SU-DHL-6 (cell line): ENCODE measurements around the gene CACNG4.

ENCODE experiments used
- H2AFZ ChIP-seq: fragments of 200-600 bp; sonication (generic); 2 replicates; pipeline ENCODE4 v1.6.1; 2014; ENCODE audit warnings: low read depth, mild to moderate bottlenecking, moderate library complexity, mixed read lengths, antibody characterized with exemption, low read length; ENCODE audit not compliant: severe bottlenecking
- H3F3A ChIP-seq: fragments of 200-600 bp; shearing (Covaris generic); 2 replicates; pipeline ENCODE4 v1.6.0; 2016; ENCODE audit warnings: antibody characterized with exemption, mild to moderate bottlenecking; ENCODE audit not compliant: insufficient read depth
- H3K27ac ChIP-seq: fragments of 200-600 bp; sonication (generic); 2 replicates; pipeline ENCODE4 v1.5.1; 2016; ENCODE audit warnings: low read depth, mild to moderate bottlenecking, low read length, moderate library complexity, mixed read lengths
- H3K27me3 ChIP-seq: fragments of 200-600 bp; sonication (generic), shearing (Covaris generic); 2 replicates; pipeline ENCODE4 v1.6.0; 2014; ENCODE audit warnings: mild to moderate bottlenecking, low read length
- H3K36me3 ChIP-seq: fragments of 200-600 bp; sonication (generic); 2 replicates; pipeline ENCODE4 v1.6.1; 2014; ENCODE audit warnings: mild to moderate bottlenecking, low read length, mixed read lengths
- H3K4me2 ChIP-seq: fragments of 300-600, 200-600 bp; shearing (Covaris generic), sonication (generic); 2 replicates; pipeline ENCODE4 v1.6.0; 2014; ENCODE audit warnings: low read length, low read depth, mild to moderate bottlenecking; ENCODE audit not compliant: poor library complexity, severe bottlenecking
- H3K4me3 ChIP-seq: fragments of 200-600 bp; sonication (generic); 2 replicates; pipeline ENCODE4 v1.5.1; 2014; ENCODE audit warnings: antibody characterized with exemption, low read length, mild to moderate bottlenecking, mixed read lengths; ENCODE audit not compliant: insufficient read depth, poor library complexity, severe bottlenecking
- H3K79me2 ChIP-seq: fragments of 200-600 bp; sonication (generic); 2 replicates; pipeline ENCODE4 v1.6.1; 2014; ENCODE audit warnings: mild to moderate bottlenecking, low read length, moderate library complexity; ENCODE audit not compliant: insufficient read depth
- H3K9ac ChIP-seq: fragments of 200-600 bp; sonication (generic); 2 replicates; pipeline ENCODE4 v1.7.0; 2014; ENCODE audit warnings: mild to moderate bottlenecking, low read length
- H3K9me2 ChIP-seq: fragments of 200-600 bp; sonication (generic); replicated peaks from 2 replicates; pipeline ENCODE4 v1.6.1; 2014; ENCODE audit warnings: low read length; ENCODE audit not compliant: insufficient read depth
- H3K9me3 ChIP-seq: fragments of 200-600 bp; sonication (generic); 2 replicates; pipeline ENCODE4 v1.6.1; 2014; ENCODE audit warnings: low read length, mixed read lengths; ENCODE audit not compliant: insufficient read depth
- H4K20me1 ChIP-seq: fragments of 200-600 bp; sonication (generic); 2 replicates; pipeline ENCODE4 v1.6.1; 2014; ENCODE audit warnings: low read depth, mild to moderate bottlenecking, antibody characterized with exemption, low read length, moderate library complexity, mixed read lengths
- EZH2phosphoT487 ChIP-seq: fragments of 200-600 bp; sonication (generic), shearing (Covaris generic); conservative IDR thresholded peaks from 2 replicates; pipeline ENCODE4 v1.6.1; 2018; ENCODE audit warnings: mild to moderate bottlenecking, antibody characterized with exemption, low read length, moderate library complexity, mixed read lengths
- TF ChIP-seq, protein P1 (sequence below): fragments of 200-600 bp; sonication (generic); IDR thresholded peaks from one replicate; pipeline ENCODE4 v1.5.1; 2017; ENCODE audit warnings: antibody characterized with exemption, mild to moderate bottlenecking, low read length, moderate library complexity; ENCODE audit not compliant: insufficient read depth, poor library complexity, severe bottlenecking

CACNG4 gene

DNA sequence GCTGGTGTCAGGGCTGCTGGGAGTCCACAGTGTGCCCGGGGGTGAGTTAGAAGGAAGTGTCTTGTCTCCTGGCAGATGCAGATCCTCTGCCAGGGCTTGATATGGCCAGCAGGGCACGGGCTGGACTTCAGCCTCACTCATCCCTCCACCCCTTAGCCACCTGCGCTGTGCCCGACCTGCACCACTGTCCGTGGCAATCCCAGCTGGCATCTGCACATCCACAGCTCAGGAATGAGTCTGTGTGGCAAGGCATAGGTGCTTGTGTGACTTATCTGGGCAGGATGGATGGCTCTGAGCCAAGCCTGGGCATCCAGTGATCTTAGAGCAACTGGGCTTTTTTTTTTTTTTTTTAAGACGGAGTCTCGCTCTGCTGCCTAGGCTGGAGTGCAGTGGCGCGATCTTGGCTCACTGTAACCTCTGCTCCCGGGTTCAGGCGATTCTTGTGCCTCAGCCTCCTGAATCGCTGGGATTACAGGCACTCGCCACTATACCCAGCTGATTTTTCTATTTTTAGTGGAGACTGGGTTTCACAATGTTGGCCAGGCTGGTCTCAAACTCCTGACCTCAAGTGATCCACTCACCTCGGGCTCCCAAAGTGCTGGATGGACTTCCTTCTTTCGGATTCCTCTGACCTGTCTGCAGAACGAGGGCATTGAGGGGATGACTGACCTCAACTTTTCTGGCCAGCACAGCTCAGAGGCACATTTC is 57.4 kb downstream of the CACNG4 start:
- Histone ChIP-seq H3K36me3 (no peaks in the 10 kb centered on the region), H3K9ac (no peak overlapping the region), H3K4me2 (no peak overlapping the region), H4K20me1 (no peaks in the 10 kb centered on the region), H3K79me2 (no peaks in the 10 kb centered on the region), H2AFZ (no peak overlapping the region), H3F3A (no peaks in the 10 kb centered on the region), H3K9me2 (no peaks in the 10 kb centered on the region), H3K27ac (no peak overlapping the region), H3K27me3 (no peaks in the 10 kb centered on the region), H3K4me3 (no peak overlapping the region), H3K9me3 (no peaks in the 10 kb centered on the region)
- no peak for TF ChIP-seq EZH2phosphoT487
- TF ChIP-seq, protein P1, sequence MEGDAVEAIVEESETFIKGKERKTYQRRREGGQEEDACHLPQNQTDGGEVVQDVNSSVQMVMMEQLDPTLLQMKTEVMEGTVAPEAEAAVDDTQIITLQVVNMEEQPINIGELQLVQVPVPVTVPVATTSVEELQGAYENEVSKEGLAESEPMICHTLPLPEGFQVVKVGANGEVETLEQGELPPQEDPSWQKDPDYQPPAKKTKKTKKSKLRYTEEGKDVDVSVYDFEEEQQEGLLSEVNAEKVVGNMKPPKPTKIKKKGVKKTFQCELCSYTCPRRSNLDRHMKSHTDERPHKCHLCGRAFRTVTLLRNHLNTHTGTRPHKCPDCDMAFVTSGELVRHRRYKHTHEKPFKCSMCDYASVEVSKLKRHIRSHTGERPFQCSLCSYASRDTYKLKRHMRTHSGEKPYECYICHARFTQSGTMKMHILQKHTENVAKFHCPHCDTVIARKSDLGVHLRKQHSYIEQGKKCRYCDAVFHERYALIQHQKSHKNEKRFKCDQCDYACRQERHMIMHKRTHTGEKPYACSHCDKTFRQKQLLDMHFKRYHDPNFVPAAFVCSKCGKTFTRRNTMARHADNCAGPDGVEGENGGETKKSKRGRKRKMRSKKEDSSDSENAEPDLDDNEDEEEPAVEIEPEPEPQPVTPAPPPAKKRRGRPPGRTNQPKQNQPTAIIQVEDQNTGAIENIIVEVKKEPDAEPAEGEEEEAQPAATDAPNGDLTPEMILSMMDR = no peak

DNA sequence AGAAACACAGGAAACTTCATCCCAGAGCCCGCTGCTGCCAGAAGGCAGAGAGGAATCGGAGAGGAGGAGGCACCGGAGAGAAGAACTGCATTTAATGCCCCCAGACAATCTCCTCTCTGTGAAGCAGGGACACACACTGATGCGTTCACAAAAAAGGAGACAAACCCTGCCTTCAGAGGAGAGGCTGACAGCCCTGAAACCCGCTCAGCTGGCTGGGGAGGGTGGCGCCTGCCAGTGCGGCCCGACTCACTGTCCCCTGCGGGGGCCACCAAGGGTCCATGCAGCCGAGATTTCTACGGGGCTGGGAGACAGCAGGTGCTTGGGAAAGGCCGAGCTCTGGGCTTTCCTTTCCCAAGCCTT is 57.9 kb downstream of the CACNG4 start:
- Histone ChIP-seq H3K27ac (no peak overlapping the region), H2AFZ (no peak overlapping the region), H4K20me1 (no peaks in the 10 kb centered on the region), H3K9me3 (no peaks in the 10 kb centered on the region), H3K4me2 (no peak overlapping the region), H3K79me2 (no peaks in the 10 kb centered on the region), H3K4me3 (no peak overlapping the region), H3F3A (no peaks in the 10 kb centered on the region), H3K27me3 (no peaks in the 10 kb centered on the region), H3K9me2 (no peaks in the 10 kb centered on the region), H3K9ac (no peak overlapping the region), H3K36me3 (no peaks in the 10 kb centered on the region)
- TF ChIP-seq, protein P1 = no peak
- TF ChIP-seq EZH2phosphoT487 = no peak

DNA sequence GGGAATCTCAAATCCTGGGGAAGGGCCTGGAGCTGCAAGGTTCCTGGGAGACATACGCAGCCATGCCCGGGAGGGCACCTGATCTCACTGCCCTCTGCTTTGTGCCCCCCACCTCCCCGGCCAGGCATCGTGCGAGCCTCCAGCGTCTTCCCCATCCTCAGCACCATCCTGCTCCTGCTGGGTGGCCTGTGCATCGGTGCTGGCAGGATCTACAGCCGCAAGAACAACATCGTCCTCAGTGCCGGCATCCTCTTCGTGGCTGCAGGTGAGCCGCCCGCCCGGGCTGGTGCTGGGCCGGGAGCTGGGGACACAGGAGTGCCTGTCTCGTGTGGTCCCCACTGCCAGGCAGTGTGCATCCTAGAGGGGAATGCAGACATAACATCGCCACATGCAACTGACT is 60.2 kb downstream of the CACNG4 start:
- Histone ChIP-seq H3K79me2 (no peaks in the 10 kb centered on the region), H3K27ac (no peak overlapping the region), H3K4me2 (no peak overlapping the region), H2AFZ (no peak overlapping the region), H3K9me3 (no peaks in the 10 kb centered on the region), H3K4me3 (no peak overlapping the region), H3K36me3 (no peaks in the 10 kb centered on the region), H3K9ac (no peak overlapping the region), H4K20me1 (no peaks in the 10 kb centered on the region), H3F3A (no peaks in the 10 kb centered on the region), H3K9me2 (no peaks in the 10 kb centered on the region), H3K27me3 (no peaks in the 10 kb centered on the region)
- TF ChIP-seq, protein P1 = no peak
- TF ChIP-seq EZH2phosphoT487 = no peak
